Transverse colon (tissue), 4 donors: ENCODE measurements around the gene VPS35L.

ENCODE experiments used
- CTCF ChIP-seq, 5 experiments: fragments of 200-600 bp in 3 of 5; fragments of 450-650 bp in 2 of 5; sonication (generic) in 3 of 5; IDR thresholded peaks; 1 replicate in 2 of 5; 2 replicates in 3 of 5; pipeline ENCODE4 v1.5.1; 2016 to 2017; ENCODE audit warnings: antibody characterized with exemption in 5 of 5, inconsistent platforms in 3 of 5, mild to moderate bottlenecking in 2 of 5, moderate library complexity in 1 of 5
- POLR2A ChIP-seq: fragments of 450-650 bp; IDR thresholded peaks from one replicate; pipeline ENCODE4 v1.6.1; 2016; ENCODE audit warnings: antibody characterized with exemption, mild to moderate bottlenecking, moderate library complexity
- POLR2AphosphoS5 ChIP-seq, 3 donors: sonication (generic); formaldehyde crosslinking; IDR thresholded peaks; one replicate each; pipeline ENCODE4 v1.6.1; 2016; ENCODE audit warnings: antibody characterized with exemption in 3 of 3

GRCh38 chr16:19657831-19658230 lies 102.3 kb downstream of the VPS35L start:
- TF ChIP-seq CTCF (IDR thresholded peaks at IDR 0.05) (no peak), POLR2A (no peak), POLR2AphosphoS5 (IDR thresholded peaks at IDR 0.05) (no peak)
